Tongue (tissue), 2 donors: ENCODE measurements around the gene ITPRID2. TPM values are rescaled to one million over a fixed set of nuclear protein-coding genes. Genes with fewer than 3 reads are reported as not detected.

ENCODE experiments used
- DNase-seq: peaks from one replicate; pipeline ENCODE4 v3.0.0-alpha.2; 2015
- total RNA-seq: library from RNA; depleted of rRNA; stranded (reverse); fragments of >200 nt; gene quantifications from one replicate; pipeline ENCODE4 v1.2.3, GENCODE V29; 2014

Gene ITPRID2
- total RNA-seq, 1 donor from 2014 or later: 138 TPM

- DNase-seq: no peak
These were observed 9.1 kb upstream of the ITPRID2 start for GRCh38 chr2:181882246-181883020.

DNA sequence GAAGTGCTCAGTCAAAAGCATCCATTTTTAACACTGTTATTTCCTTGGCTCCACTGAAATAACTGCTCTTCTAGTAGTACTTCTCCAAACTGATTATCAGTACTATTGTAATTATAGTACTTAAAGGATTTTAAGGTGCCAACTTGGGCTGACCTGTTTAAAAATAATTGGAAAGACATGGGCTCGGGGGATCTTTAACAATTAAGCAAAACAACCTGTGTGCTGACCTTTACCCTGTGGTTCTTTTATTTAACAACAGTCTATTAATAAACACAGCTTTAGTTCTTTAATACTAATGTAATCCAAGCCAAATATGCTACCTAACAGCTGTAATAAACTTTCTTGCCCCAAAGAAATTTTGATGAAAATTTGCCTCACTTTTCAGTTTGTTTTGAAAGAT is 6.9 kb upstream of the ITPRID2 start:
- DNase-seq: no peak

DNA sequence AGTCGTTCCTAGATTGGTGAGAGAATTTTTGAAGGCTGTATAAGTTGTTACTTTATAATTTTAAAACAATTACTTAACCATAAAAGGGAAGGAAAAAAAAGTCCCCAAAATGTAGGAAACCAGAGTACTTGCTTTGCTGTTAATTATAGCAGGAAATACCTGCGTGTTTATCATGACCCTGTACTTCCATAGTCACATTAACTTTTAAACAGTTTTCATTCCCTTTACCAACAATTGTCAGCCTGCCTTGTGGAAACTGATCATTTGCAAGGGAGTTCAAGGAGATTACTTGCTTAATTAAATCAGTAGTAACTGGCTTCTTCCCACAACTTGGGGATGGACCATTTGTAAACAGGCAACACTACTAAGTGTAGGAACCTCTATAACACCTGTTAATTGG is 6.4 kb upstream of the ITPRID2 start:
- DNase-seq: no peak

DNA sequence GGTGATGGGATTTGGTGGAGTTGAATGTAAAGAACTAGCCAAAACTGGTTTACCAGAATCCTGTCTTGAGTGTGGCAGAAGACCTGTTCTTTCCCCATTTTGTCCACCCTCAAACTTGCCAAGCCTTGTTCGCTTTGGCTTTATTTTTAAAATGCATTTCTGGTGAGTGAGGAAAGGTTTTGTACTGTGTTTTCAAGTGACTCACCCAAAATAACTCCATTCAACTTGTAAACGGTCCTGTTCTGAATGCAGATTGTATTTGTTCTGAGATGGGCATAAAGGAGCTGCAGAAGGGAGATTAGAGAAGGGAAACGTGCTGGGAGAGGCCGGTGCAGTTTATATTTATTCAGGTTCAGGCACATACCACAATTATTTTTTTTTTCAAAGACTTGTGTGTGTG is 5.3 kb upstream of the ITPRID2 start:
- DNase-seq: no peak

DNA sequence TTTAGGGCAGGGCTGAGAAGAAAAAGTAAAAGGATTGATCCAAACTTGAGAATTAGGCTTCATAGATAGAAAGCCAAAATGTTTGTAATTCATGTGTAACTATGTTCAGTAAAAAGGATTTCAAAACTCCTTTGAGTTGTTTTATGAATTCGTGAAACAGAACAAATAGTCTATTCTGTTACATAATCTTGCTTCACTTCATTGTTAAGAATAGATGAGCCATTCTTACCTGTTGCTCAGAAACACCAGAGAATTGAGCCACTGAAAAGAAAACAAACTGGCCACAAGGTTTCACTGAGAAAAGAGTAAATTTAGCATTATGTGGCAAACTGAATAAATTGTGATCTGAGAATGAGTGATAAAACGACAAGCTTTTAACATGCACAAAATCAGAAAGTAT is 4.5 kb upstream of the ITPRID2 start:
- DNase-seq: no peak

DNA sequence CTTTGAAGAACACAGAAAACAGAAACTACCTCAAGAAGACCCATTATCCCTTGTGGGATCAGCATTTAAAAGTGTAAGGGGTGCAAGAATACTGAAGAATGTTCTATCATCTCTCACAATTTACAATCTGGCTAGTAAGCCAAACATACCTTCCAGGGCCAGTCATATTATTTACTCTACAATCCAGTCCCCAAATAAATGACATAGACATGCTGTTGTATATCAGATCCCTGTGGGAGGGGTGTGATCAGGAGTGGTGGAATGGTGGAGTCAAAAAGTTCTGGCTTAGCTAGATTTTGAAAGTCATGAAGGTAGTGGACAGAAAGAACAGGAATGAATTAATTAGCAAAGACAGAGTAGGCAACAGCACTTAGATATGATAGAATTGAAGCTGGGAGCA is 1.8 kb upstream of the ITPRID2 start:
- DNase-seq: no peak

- DNase-seq: no peak
These were observed 1.3 kb upstream of the ITPRID2 start for GRCh38 chr2:181890271-181890670.

GRCh38 chr2:181891966-181892798 is 652 bp downstream of the ITPRID2 start:
- DNase-seq: peak; percentile 79

GRCh38 chr2:181892799-181893435 is 1.4 kb downstream of the ITPRID2 start:
- DNase-seq: no peak

DNA sequence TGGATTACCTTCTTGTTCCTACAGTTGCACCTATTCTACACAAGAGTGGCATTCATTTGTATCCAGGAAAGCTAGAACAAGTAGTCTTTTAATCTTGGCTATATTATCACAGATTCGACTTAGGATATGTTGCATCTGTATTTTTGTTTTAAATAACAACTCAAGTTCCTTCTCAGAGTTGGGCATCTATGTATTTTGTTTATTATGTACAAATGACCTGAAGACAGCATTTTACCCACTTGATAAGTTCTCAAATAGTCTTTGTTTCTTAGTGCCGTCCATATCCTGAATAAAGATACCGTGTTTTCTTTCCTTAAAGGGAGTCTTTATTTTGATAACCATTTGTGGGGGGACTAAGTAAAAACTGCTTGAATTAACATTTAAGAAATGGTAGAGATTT is 2.9 kb downstream of the ITPRID2 start:
- no peak for DNase-seq

DNA sequence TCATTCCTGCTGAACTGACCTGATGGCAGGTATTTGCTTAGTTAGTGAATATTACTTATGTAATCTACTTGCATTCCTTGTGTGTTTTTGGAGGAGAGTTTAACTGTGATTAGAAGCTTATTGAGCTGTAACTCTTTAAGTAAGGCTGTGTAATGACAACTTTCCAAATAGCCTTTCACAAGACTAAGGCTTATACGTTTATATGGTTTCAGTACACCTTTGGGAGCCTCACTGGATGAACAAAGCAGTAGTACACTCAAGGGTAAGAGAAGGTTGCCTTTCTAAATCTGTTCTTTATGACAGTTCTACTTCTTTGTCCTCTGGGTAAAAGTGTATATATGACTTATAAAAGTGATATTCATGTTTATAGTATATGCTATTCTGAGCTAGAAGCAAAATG is 4.3 kb downstream of the ITPRID2 start:
- no peak for DNase-seq

- DNase-seq: no peak
These were observed 4.8 kb downstream of the ITPRID2 start for GRCh38 chr2:181896286-181896685.

GRCh38 chr2:181900007-181900651 is 8.6 kb downstream of the ITPRID2 start:
- DNase-seq: no peak

DNA sequence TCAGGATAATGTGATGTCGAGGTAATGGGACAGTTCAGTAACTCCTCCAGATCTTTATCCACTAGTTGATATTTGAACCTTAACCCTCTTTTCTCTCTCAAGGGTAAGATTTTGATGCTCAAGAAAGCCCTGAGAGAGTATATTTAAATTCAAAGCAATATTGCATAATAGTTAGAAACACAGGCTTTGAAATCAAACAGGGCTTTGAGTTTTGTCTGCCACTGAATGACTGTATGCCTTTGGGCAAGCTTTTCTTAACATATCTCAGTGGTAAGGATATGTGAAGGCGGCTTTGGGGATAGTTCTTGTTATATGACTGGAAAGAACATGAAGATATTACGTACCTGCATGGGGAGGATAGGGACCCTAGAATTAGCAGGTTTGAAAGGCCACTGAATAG is 11.1 kb downstream of the ITPRID2 start:
- no peak for DNase-seq

- DNase-seq: peak; percentile 71
These were observed 12.6 kb downstream of the ITPRID2 start for GRCh38 chr2:181904022-181904632.

- DNase-seq: no peak
These were observed 15.5 kb downstream of the ITPRID2 start for GRCh38 chr2:181907057-181907456.

DNA sequence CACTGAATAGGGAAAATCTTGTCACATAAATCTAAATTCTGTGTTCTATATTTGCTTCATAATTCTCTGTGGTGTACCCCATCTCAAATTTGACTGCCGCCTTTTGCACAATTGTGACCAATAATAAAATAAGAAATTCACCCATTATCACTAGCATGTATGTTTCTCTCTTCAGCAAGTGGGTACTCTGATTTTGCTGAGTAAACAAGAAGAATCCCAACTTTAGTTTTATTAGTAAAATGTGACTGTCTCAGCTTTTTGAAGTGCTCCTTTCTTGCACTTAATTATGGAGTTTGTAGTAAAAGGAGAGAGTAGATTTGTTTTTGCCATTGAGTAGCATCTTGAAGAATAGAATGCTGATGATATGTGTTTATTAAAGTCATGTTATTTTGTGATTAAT is 16.1 kb downstream of the ITPRID2 start:
- no peak for DNase-seq

DNA sequence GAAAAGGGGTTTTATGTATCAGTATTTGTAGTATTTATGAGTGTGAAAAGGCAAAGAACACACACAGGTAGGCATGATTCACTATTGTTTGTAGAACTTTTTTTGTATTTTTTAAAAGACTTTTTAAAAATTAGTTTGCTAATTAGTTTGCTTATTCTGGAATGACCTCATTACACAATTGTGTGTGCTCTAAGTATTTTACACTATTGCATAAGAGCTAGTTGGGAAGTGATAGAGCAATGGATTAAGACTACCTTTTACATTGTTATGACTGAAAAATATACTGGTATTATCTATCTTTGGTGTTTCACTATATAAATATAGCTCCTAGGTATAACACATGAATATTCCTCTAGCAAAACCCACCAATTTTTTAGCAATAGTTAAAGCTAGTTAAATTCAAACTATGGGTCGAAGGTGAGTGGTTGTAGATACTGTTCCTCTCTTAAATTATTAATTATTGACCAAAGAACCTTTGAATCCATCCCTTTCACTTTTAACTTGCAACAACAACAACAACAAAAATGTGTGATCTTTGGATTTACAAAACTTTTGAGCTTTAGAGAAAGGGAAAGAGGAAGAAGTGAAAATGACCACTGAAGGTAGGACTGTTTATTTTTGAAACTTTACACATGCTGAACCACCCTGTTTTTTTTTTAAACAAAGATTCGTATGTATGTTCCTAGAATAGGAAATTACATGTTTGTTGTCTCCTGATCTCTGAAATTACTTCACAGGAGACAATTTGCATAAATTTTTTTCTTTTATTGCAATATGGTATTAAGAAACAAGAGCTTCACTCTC is 18.7 kb downstream of the ITPRID2 start:
- DNase-seq: no peak

DNA sequence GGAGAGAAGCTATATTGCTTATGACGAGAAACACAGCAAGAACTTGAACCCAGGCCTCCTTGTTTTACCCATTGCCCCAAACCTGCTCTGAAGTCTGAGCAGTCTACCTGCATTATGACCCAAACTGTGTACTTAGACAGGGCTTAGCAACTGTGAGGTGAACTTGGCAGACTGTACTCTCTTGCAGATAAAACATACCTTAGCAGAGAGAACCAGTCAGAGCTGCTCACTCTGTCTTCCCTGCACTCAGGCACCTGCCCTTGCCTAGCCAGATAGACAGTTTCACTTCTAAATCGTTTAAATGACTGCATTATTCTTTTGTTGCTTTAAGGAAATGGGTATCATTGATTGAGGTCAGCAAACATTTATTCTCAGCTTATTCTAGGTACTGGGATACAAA is 20.3 kb downstream of the ITPRID2 start:
- no peak for DNase-seq

GRCh38 chr2:181915102-181915501 is 23.6 kb downstream of the ITPRID2 start:
- no peak for DNase-seq
